ENCODE data around the gene NCOA1. TPM values are rescaled to one million over a fixed set of nuclear protein-coding genes. Genes with fewer than 3 reads are reported as not detected.

NCOA1 gene
- total and polyA plus RNA-seq, 7 donors, result 12.8 to 78.1 (median 44.2) TPM

DNA sequence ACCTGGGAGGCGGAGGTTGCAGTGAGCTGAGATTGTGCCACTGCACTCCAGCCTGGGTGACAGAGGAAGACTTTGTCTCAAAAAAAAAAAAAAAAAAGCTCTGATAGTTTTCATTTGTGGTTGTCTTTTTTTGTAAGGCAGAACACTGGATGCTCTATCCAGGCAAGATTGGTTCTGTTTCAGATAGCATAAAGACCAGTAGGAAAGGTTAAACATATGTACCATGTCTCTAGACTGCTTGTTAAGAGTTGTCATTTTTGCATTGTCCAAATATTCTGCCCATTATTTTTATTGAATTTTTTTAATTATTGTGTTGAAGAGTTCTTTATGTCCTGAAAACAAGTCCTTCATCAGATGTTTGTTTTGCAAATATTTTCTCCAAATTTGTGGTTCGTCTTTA, 60.0 kb downstream of the NCOA1 start:
- peaks cover 11% of the 10 kb centered on the region for H3K4me1 ChIP-seq
- H3K36me3 ChIP-seq (ENCODE audit: insufficient read depth in 1 of 2, low read depth in 1 of 2), result peaks cover 0 to under 1% of the 10 kb centered on the region in 2 donors
- WGBS, 3 donors, result 89 to 96% (median 92%) methylated on average over 2 of the region's 2 CpGs
- intact Hi-C loops (cut with DNase I), result loop anchor here in 1 of 2 donors (10.0 kb wide), 1 partner anchor 46 kb away; no protein-coding TSS in a partner anchor
- H3K27me3 ChIP-seq (ENCODE audit: insufficient read depth in 3 of 3, low read length in 2 of 3), result no peaks in the 10 kb centered on the region
- H3K4me3 ChIP-seq, result no peak overlapping the region
- TF ChIP-seq, protein P1, sequence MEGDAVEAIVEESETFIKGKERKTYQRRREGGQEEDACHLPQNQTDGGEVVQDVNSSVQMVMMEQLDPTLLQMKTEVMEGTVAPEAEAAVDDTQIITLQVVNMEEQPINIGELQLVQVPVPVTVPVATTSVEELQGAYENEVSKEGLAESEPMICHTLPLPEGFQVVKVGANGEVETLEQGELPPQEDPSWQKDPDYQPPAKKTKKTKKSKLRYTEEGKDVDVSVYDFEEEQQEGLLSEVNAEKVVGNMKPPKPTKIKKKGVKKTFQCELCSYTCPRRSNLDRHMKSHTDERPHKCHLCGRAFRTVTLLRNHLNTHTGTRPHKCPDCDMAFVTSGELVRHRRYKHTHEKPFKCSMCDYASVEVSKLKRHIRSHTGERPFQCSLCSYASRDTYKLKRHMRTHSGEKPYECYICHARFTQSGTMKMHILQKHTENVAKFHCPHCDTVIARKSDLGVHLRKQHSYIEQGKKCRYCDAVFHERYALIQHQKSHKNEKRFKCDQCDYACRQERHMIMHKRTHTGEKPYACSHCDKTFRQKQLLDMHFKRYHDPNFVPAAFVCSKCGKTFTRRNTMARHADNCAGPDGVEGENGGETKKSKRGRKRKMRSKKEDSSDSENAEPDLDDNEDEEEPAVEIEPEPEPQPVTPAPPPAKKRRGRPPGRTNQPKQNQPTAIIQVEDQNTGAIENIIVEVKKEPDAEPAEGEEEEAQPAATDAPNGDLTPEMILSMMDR (IDR thresholded peaks at IDR 0.05), result no peak
- DNase-seq, result no peak
- no peak for ATAC-seq
- H3K27ac ChIP-seq, result no peak overlapping the region
- no peaks in the 10 kb centered on the region for H3K9me3 ChIP-seq

DNA sequence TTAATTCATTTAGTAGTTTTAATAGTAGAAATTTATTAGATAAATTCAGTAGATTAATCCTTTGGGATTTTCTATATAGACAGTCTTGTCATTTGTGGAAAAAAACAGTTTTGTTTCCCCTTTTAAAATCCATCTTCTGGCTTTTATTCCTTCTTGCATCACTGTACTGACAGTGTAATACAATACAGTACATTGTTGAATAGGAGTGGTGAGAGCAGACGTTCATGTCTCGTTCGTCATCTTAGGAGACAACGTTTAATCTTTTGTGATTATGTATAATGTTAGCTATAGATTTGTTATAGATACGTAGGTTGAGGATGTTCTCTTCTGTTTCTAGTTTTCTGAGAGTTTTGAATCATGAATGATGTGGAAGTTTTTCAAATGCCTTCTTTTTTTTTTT, 61.8 kb downstream of the NCOA1 start:
- H3K4me3 ChIP-seq, result no peak overlapping the region
- WGBS, 3 donors, result 51 to 64% (median 52%) methylated on average over 5 of the region's 5 CpGs
- H3K36me3 ChIP-seq (ENCODE audit: insufficient read depth in 1 of 2, low read depth in 1 of 2), result peaks cover 0 to 3% of the 10 kb centered on the region in 2 donors
- no peaks in the 10 kb centered on the region for H3K27me3 ChIP-seq (ENCODE audit: insufficient read depth in 3 of 3, low read length in 2 of 3)
- H3K4me1 ChIP-seq, result peaks cover 9% of the 10 kb centered on the region
- intact Hi-C loops (cut with DNase I), result loop anchor here in 1 of 2 donors (10.0 kb wide), 1 partner anchor 48 kb away; no protein-coding TSS in a partner anchor
- TF ChIP-seq, protein P1 (IDR thresholded peaks at IDR 0.05), result no peak
- H3K27ac ChIP-seq, result no peak overlapping the region
- no peak for DNase-seq
- peak in 3 of 4 donors; percentile 76 to 85 (median 81) for ATAC-seq
- H3K9me3 ChIP-seq, result no peaks in the 10 kb centered on the region

DNA sequence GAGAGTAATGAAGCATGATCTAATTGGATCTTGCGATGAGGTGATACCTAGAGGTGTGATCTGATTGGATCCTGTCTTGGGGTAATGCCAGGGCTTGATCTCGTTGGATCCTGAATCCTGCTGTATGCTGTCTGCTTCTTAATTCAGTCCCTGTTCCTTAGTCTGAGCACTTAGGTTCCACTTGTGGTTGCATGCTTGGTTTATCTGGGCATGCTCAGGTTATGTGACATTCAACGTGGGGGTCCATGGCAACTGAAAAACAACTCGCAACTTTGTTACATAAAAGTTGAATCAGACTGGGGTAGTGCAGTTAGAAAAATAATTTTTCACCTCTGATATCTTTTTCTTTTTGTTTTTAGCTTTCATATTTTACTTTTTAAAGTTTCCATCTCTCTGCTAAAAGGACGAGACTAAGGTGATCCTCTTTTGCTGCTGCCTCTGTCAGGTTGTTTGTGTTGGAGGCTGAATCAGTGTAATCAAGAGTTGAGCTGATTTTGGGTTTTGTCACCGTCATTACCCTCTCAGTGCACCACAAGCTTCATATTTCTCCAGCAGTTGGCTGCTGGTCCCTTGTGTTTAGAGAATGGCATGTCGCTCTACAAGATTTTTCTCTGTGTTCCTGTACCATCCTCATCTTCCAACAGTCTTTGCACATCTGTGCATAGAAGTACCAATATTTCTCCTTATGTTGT, 67.9 kb downstream of the NCOA1 start:
- peaks cover 0 to 3% of the 10 kb centered on the region in 2 donors for H3K36me3 ChIP-seq (ENCODE audit: insufficient read depth in 1 of 2, low read depth in 1 of 2)
- TF ChIP-seq, protein P1 (IDR thresholded peaks at IDR 0.05), result no peak
- H3K4me3 ChIP-seq, result no peak overlapping the region
- H3K27me3 ChIP-seq (ENCODE audit: insufficient read depth in 3 of 3, low read length in 2 of 3), result no peaks in the 10 kb centered on the region
- H3K4me1 ChIP-seq, result peaks cover 41% of the 10 kb centered on the region
- DNase-seq, result no peak
- no peaks in the 10 kb centered on the region for H3K9me3 ChIP-seq
- intact Hi-C loops (cut with DNase I), result loop anchor here in 1 of 2 donors (10.0 kb wide), 1 partner anchor 54 kb away; no protein-coding TSS in a partner anchor
- WGBS, 3 donors, result 71 to 88% (median 78%) methylated on average over 7 of the region's 7 CpGs
- peak in 2 of 4 donors; percentile 21 to 27 for ATAC-seq
- H3K27ac ChIP-seq, result no peak overlapping the region

DNA sequence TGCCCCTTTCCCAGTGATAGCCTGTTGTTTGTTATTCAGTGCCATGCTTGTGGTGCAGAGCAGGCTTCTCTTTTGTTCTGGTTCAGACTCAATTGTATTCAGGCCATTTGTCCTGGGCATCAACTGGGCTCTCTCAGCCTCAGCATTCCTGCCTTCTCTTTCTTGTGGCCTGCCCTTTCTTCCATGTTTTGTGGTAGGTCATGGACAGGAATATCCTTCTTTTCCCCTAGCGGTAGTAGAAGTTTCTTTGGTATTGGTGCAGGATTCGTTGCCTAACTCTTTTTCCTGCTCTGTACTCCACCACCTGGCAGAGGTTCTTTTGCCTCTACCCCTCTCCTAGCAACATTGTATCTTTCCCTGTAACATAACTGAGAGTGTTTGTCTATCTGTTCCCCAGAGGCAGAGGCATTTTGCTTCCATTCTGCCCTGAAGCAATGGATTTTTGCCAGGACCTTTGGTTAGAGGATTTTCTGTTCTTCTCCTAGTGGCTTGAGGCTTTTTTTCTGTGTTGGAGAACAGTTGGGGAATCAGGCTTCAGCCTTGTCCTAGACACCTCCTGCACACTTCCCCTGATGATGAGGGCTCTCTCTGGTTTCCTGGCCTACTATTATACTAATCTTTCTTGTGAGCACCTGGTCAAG, 68.5 kb downstream of the NCOA1 start:
- intact Hi-C loops (cut with DNase I), result loop anchor here in 1 of 2 donors (10.0 kb wide), 1 partner anchor 55 kb away; no protein-coding TSS in a partner anchor
- Histone ChIP-seq H3K4me3 (no peak overlapping the region), H3K4me1 (peaks cover 39% of the 10 kb centered on the region), H3K27ac (no peak overlapping the region), H3K9me3 (no peaks in the 10 kb centered on the region), H3K27me3 (ENCODE audit: insufficient read depth in 3 of 3, low read length in 2 of 3) (no peaks in the 10 kb centered on the region), H3K36me3 (ENCODE audit: insufficient read depth in 1 of 2, low read depth in 1 of 2) (peaks cover 3 to 5% of the 10 kb centered on the region in 2 donors)
- DNase-seq (no peak), ATAC-seq (peak in 2 of 4 donors; percentile 29 to 31)
- WGBS, 3 donors, result 61 to 82% (median 77%) methylated on average over 2 of the region's 2 CpGs
- TF ChIP-seq, protein P1 (IDR thresholded peaks at IDR 0.05), result no peak
